Measurements from ENCODE around the gene IQSEC3. TPM values are rescaled to one million over a fixed set of nuclear protein-coding genes. Genes with fewer than 3 reads are reported as not detected.

Gene IQSEC3
- total RNA-seq, 2 donors from 2014 or later: 0.78 to 1.6 TPM

DNA sequence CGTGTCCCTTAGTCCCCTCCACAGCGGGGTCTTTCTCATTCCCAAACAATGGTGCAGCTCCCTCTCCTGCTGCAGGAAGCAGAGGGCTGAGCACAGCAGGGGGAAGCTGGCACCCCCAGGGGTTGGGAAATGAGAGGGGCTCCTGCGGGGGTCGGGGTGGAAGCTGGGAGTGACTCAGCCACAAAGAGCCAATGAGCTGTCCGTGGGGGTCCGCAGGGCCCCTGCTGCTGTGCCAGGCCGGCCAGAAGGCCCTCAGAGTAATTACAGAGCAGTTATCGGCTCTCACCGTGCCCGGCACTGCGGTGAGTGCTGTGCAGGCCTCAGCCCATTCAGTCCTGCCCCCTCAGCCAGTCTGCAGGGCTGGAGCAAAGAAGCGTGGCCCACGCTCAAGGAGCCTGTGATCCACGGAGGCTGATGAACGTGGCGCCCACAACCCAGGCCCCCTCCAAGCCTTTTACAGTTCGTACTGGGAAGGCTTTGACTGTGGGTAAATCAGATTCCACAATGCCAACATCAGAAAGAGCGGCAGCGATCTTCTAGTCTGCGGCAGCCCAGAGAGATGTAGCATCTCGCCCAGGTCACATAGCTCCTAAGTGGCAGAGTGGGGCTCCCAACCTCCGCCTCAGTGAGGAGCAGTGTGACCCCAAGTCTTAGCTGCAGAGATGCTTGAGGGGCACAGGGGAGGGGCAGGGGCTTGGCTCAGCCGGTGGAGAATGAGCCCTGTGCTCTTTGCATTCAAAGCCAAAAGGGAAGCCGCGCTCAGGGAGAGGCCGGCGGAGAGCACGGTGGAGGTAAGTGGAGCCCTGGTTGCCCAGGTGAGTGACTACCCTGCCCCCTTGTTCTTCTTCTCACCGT lies 104.0 kb downstream of the IQSEC3 start:
- no peak overlapping the region for H3K27ac ChIP-seq
- H3K27me3 ChIP-seq: no peaks in the 10 kb centered on the region
- 76% methylated on average over 25 to 29 of the region's 29 CpGs for WGBS, 2 donors

DNA sequence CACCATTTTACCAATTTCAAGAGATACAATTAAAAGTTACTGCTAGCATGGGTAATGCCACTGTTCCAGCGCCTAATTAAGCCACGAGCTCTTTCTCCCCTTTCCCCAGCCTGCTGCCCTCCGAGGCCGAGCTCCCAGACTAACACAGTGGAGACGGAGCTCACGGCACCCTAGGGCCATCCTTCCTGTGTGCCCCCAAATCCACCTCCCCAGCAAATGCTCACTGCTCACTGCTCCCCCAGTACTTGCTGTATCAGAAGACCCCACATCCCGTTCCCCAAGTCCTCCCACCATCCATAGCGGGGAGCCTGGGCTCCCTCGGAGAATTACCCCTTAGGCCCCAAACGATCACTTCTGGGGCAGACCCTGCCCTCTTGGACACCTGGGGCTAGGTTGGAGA lies 104.7 kb downstream of the IQSEC3 start:
- H3K4me3 ChIP-seq: no peak overlapping the region
- no peaks in the 10 kb centered on the region for H3K4me1 ChIP-seq
- H3K36me3 ChIP-seq (replicated peaks in 1 of 2; ENCODE audit: insufficient read depth in 1 of 2, low read depth in 2 of 2): no peaks in the 10 kb centered on the region
- H3K9me3 ChIP-seq: no peaks in the 10 kb centered on the region
- 79 to 83% methylated on average over 9 to 10 of the region's 10 CpGs for WGBS, 2 donors
- intact Hi-C loops (cut with DNase I): no loop called here
- no peak for ATAC-seq
- H3K27me3 ChIP-seq: no peaks in the 10 kb centered on the region
- TF ChIP-seq, protein P1, sequence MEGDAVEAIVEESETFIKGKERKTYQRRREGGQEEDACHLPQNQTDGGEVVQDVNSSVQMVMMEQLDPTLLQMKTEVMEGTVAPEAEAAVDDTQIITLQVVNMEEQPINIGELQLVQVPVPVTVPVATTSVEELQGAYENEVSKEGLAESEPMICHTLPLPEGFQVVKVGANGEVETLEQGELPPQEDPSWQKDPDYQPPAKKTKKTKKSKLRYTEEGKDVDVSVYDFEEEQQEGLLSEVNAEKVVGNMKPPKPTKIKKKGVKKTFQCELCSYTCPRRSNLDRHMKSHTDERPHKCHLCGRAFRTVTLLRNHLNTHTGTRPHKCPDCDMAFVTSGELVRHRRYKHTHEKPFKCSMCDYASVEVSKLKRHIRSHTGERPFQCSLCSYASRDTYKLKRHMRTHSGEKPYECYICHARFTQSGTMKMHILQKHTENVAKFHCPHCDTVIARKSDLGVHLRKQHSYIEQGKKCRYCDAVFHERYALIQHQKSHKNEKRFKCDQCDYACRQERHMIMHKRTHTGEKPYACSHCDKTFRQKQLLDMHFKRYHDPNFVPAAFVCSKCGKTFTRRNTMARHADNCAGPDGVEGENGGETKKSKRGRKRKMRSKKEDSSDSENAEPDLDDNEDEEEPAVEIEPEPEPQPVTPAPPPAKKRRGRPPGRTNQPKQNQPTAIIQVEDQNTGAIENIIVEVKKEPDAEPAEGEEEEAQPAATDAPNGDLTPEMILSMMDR (IDR thresholded peaks at IDR 0.05): no peak
- no peak for TF ChIP-seq POLR2A (IDR thresholded peaks at IDR 0.05)
- DNase-seq: no peak
- H3K27ac ChIP-seq: no peak overlapping the region

More for the DNA sequence above, 104.0 kb downstream of the IQSEC3 start:
- Histone ChIP-seq H3K36me3 (replicated peaks in 1 of 2; ENCODE audit: insufficient read depth in 1 of 2, low read depth in 2 of 2) (no peaks in the 10 kb centered on the region), H3K9me3 (no peaks in the 10 kb centered on the region), H3K4me1 (no peaks in the 10 kb centered on the region), H3K4me3 (no peak overlapping the region)
- DNase-seq (no peak), ATAC-seq (no peak)
- intact Hi-C loops (cut with DNase I): no loop called here
- no peak for TF ChIP-seq POLR2A (IDR thresholded peaks at IDR 0.05)
- TF ChIP-seq, protein P1 (IDR thresholded peaks at IDR 0.05): no peak

DNA sequence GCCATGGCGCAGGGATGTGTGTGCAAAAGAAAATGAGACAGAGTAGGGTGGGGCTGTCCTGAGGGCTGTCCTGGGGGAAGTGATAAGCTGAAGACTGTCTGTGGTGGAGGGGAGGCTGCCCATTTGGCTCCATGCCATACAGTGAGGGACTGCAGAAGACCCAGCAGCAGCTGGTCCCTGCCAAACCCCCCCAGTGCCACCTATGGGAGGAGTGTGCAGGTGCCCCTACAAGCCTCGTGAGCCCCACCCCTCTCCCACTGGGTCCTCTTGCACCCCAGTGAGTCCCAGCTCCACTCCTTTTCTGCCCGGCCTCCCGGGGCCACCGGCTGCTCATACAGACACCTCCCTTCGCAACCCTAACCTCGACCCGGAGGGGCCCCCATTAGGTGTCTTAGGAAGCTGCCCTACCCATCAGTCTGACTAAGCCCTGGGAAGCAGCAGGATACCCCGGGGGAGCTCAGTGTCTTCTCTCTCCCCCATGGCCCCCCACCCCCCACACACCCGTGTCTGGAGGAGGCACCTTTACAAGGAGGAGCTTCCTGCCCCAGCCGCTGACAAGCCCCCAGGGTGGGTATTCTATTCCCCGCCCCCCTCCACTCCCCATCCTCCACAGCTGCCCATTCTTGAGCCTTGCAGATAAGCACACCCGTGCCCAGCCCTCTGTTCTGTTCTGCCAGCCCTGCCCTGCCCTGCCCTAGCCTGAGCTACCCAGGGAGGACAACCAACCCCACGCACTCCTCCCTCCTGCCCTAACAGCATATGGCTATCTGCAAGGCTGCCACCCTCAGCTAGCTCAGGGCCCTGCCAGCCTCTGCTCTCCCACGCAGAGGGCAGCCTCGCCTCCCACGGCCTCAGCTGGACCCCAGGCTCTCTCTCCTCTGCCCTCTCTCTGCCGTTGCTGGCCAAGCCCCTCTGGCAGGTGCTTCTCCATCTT lies 105.4 kb downstream of the IQSEC3 start:
- ATAC-seq: no peak

DNA sequence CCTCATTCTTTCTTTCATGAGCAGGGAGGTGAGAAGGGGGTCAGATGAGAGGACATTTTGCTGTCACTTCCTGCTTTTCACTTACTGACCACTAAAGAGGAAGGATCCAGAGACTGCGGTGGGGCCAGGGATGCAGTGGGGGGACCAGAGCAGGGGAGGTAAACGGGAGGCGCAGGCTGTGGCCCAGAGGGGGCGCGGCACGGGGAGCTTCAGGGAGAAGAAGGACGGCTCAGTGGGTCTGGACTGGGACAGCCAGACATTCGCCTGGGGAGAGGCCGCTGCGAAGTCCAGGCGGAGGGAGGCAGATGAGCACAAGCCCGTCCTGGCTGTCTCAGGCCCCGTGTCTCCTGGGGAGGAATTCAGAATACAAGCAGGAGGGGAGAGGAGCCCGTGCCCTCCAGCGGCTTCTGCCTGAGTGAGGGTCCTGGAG lies 106.2 kb downstream of the IQSEC3 start:
- ATAC-seq (no peak), DNase-seq (no peak)
- no peaks in the 10 kb centered on the region for H3K36me3 ChIP-seq (replicated peaks in 1 of 2; ENCODE audit: insufficient read depth in 1 of 2, low read depth in 2 of 2)
- H3K27me3 ChIP-seq: no peaks in the 10 kb centered on the region
- no peaks in the 10 kb centered on the region for H3K4me1 ChIP-seq
- H3K27ac ChIP-seq: no peak overlapping the region
- TF ChIP-seq POLR2A (IDR thresholded peaks at IDR 0.05): no peak
- TF ChIP-seq, protein P1 (IDR thresholded peaks at IDR 0.05): no peak
- intact Hi-C loops (cut with DNase I): no loop called here
- H3K9me3 ChIP-seq: no peaks in the 10 kb centered on the region
- no peak overlapping the region for H3K4me3 ChIP-seq
- WGBS, 2 donors: 79% methylated on average over 9 to 15 of the region's 15 CpGs

More for the DNA sequence above, 105.4 kb downstream of the IQSEC3 start:
- no peaks in the 10 kb centered on the region for H3K4me1 ChIP-seq
- TF ChIP-seq POLR2A (IDR thresholded peaks at IDR 0.05): no peak
- TF ChIP-seq, protein P1 (IDR thresholded peaks at IDR 0.05): no peak
- 56 to 57% methylated on average over 14 of the region's 18 CpGs for whole genome bisulfite sequencing, 2 donors
- no peak overlapping the region for H3K4me3 ChIP-seq
- no peak overlapping the region for H3K27ac ChIP-seq
- H3K9me3 ChIP-seq: no peaks in the 10 kb centered on the region
- intact Hi-C loops (cut with DNase I): no loop called here
- H3K36me3 ChIP-seq (replicated peaks in 1 of 2; ENCODE audit: insufficient read depth in 1 of 2, low read depth in 2 of 2): no peaks in the 10 kb centered on the region
- no peak for DNase-seq
- H3K27me3 ChIP-seq: no peaks in the 10 kb centered on the region

Data from body of pancreas (tissue), 4 donors.